ENCODE measurements around the gene KIF5B. TPM values are rescaled to one million over a fixed set of nuclear protein-coding genes. Genes with fewer than 3 reads are reported as not detected.

Gene KIF5B
- total RNA-seq, 1 donor from 2014 or later, result 160 TPM

- no peaks in the 10 kb centered on the region for H3K9me3 Mint-ChIP-seq (ENCODE audit: unreplicated experiment)
- Histone ChIP-seq H2AFZ (ENCODE audit: low read depth, low read length) (no peak overlapping the region), H3K9me3 (ENCODE audit: insufficient read depth, low read depth, low read length) (no peaks in the 10 kb centered on the region), H3K27ac (ENCODE audit: low read depth, low read length) (no peak overlapping the region), H3K9ac (ENCODE audit: low read length) (no peak overlapping the region), H3K4me3 (ENCODE audit: insufficient read depth, low read depth, low read length) (no peak overlapping the region), H3K4me1 (ENCODE audit: insufficient read depth, low read length) (no peaks in the 10 kb centered on the region), H3K4me2 (ENCODE audit: low read length) (no peak overlapping the region), H4K20me1 (ENCODE audit: insufficient read depth, low read length) (peaks cover 59% of the 10 kb centered on the region), H3K27me3 (ENCODE audit: insufficient read depth, low read length) (no peaks in the 10 kb centered on the region), H3K79me2 (ENCODE audit: insufficient read depth, low read length) (peaks cover 75% of the 10 kb centered on the region), H3K36me3 (ENCODE audit: insufficient read depth, low read length) (peaks cover 85% of the 10 kb centered on the region)
- H3K27me3 Mint-ChIP-seq (ENCODE audit: low read depth, unreplicated experiment), result no peaks in the 10 kb centered on the region
- no peak for DNase-seq (ENCODE audit: low read depth)
- no peak for FAIRE-seq
- no peak overlapping the region for H3K27ac Mint-ChIP-seq (ENCODE audit: unreplicated experiment)
- TF ChIP-seq EZH2 (IDR thresholded peaks at IDR 0.05; ENCODE audit: insufficient read depth, low read length) (no peak), CTCF (IDR thresholded peaks at IDR 0.05; ENCODE audit: insufficient read depth, low read depth, low read length) (no peak)
- no peak overlapping the region for H3K4me3 Mint-ChIP-seq (ENCODE audit: unreplicated experiment)
- peaks cover 5% of the 10 kb centered on the region for H3K4me1 Mint-ChIP-seq (ENCODE audit: low read depth, unreplicated experiment)
- peaks cover 34% of the 10 kb centered on the region for H3K36me3 Mint-ChIP-seq (ENCODE audit: low read depth, unreplicated experiment)
Measured at GRCh38 chr10:32033171-32033570, 23.1 kb downstream of the KIF5B start.

- Histone ChIP-seq H3K4me2 (ENCODE audit: low read length) (no peak overlapping the region), H3K79me2 (ENCODE audit: insufficient read depth, low read length) (peaks cover 77% of the 10 kb centered on the region), H3K4me3 (ENCODE audit: insufficient read depth, low read depth, low read length) (no peak overlapping the region), H3K9ac (ENCODE audit: low read length) (no peak overlapping the region), H3K9me3 (ENCODE audit: insufficient read depth, low read depth, low read length) (no peaks in the 10 kb centered on the region), H3K36me3 (ENCODE audit: insufficient read depth, low read length) (peaks cover 88% of the 10 kb centered on the region), H3K27ac (ENCODE audit: low read depth, low read length) (no peak overlapping the region), H4K20me1 (ENCODE audit: insufficient read depth, low read length) (peaks cover 59% of the 10 kb centered on the region), H2AFZ (ENCODE audit: low read depth, low read length) (no peak overlapping the region), H3K27me3 (ENCODE audit: insufficient read depth, low read length) (no peaks in the 10 kb centered on the region), H3K4me1 (ENCODE audit: insufficient read depth, low read length) (no peaks in the 10 kb centered on the region)
- TF ChIP-seq EZH2 (IDR thresholded peaks at IDR 0.05; ENCODE audit: insufficient read depth, low read length) (no peak), CTCF (IDR thresholded peaks at IDR 0.05; ENCODE audit: insufficient read depth, low read depth, low read length) (no peak)
- DNase-seq (ENCODE audit: low read depth) (peak; percentile 24), FAIRE-seq (no peak)
- Mint-ChIP-seq H3K4me3 (ENCODE audit: unreplicated experiment) (no peak overlapping the region), H3K27me3 (ENCODE audit: low read depth, unreplicated experiment) (no peaks in the 10 kb centered on the region), H3K9me3 (ENCODE audit: unreplicated experiment) (no peaks in the 10 kb centered on the region), H3K27ac (ENCODE audit: unreplicated experiment) (no peak overlapping the region), H3K4me1 (ENCODE audit: low read depth, unreplicated experiment) (peaks cover 4% of the 10 kb centered on the region), H3K36me3 (ENCODE audit: low read depth, unreplicated experiment) (peaks cover 27% of the 10 kb centered on the region)
Measured at GRCh38 chr10:32031920-32032319, 24.3 kb downstream of the KIF5B start.

- H3K27me3 Mint-ChIP-seq (ENCODE audit: low read depth, unreplicated experiment), result no peaks in the 10 kb centered on the region
Measured at GRCh38 chr10:32031424-32031823, 24.8 kb downstream of the KIF5B start.

More at GRCh38 chr10:32031424-32031823, 24.8 kb downstream of the KIF5B start:
- H4K20me1 ChIP-seq (ENCODE audit: insufficient read depth, low read length), result peaks cover 54% of the 10 kb centered on the region
- H3K27me3 ChIP-seq (ENCODE audit: insufficient read depth, low read length), result no peaks in the 10 kb centered on the region
- H3K4me3 ChIP-seq (ENCODE audit: insufficient read depth, low read depth, low read length), result no peak overlapping the region
- peaks cover 4% of the 10 kb centered on the region for H3K4me1 Mint-ChIP-seq (ENCODE audit: low read depth, unreplicated experiment)
- no peaks in the 10 kb centered on the region for H3K4me1 ChIP-seq (ENCODE audit: insufficient read depth, low read length)
- no peaks in the 10 kb centered on the region for H3K9me3 Mint-ChIP-seq (ENCODE audit: unreplicated experiment)
- no peak overlapping the region for H3K27ac ChIP-seq (ENCODE audit: low read depth, low read length)
- TF ChIP-seq EZH2 (IDR thresholded peaks at IDR 0.05; ENCODE audit: insufficient read depth, low read length) (no peak), CTCF (IDR thresholded peaks at IDR 0.05; ENCODE audit: insufficient read depth, low read depth, low read length) (no peak)
- FAIRE-seq, result no peak
- H3K79me2 ChIP-seq (ENCODE audit: insufficient read depth, low read length), result peaks cover 77% of the 10 kb centered on the region
- H2AFZ ChIP-seq (ENCODE audit: low read depth, low read length), result no peak overlapping the region
- peaks cover 88% of the 10 kb centered on the region for H3K36me3 ChIP-seq (ENCODE audit: insufficient read depth, low read length)
- no peak overlapping the region for H3K9ac ChIP-seq (ENCODE audit: low read length)
- H3K4me3 Mint-ChIP-seq (ENCODE audit: unreplicated experiment), result no peak overlapping the region
- H3K36me3 Mint-ChIP-seq (ENCODE audit: low read depth, unreplicated experiment), result peaks cover 29% of the 10 kb centered on the region
- no peak for DNase-seq (ENCODE audit: low read depth)
- no peak overlapping the region for H3K4me2 ChIP-seq (ENCODE audit: low read length)
- no peak overlapping the region for H3K27ac Mint-ChIP-seq (ENCODE audit: unreplicated experiment)
- no peaks in the 10 kb centered on the region for H3K9me3 ChIP-seq (ENCODE audit: insufficient read depth, low read depth, low read length)

Data from astrocyte (in vitro differentiated cells and primary cell).